HS-5 (cell line): ENCODE measurements around the gene CCDC57.
"Not testable (repeated sequence)": the region's sequence is repeated elsewhere in the genome, so short reads cannot be mapped to it uniquely, and the experiment has no call there.

Experiments used
- DNase-seq: peaks from one replicate; pipeline ENCODE4 v3.0.0-alpha.2; 2012; ENCODE audit warnings: low read depth

CCDC57 gene, protein sequence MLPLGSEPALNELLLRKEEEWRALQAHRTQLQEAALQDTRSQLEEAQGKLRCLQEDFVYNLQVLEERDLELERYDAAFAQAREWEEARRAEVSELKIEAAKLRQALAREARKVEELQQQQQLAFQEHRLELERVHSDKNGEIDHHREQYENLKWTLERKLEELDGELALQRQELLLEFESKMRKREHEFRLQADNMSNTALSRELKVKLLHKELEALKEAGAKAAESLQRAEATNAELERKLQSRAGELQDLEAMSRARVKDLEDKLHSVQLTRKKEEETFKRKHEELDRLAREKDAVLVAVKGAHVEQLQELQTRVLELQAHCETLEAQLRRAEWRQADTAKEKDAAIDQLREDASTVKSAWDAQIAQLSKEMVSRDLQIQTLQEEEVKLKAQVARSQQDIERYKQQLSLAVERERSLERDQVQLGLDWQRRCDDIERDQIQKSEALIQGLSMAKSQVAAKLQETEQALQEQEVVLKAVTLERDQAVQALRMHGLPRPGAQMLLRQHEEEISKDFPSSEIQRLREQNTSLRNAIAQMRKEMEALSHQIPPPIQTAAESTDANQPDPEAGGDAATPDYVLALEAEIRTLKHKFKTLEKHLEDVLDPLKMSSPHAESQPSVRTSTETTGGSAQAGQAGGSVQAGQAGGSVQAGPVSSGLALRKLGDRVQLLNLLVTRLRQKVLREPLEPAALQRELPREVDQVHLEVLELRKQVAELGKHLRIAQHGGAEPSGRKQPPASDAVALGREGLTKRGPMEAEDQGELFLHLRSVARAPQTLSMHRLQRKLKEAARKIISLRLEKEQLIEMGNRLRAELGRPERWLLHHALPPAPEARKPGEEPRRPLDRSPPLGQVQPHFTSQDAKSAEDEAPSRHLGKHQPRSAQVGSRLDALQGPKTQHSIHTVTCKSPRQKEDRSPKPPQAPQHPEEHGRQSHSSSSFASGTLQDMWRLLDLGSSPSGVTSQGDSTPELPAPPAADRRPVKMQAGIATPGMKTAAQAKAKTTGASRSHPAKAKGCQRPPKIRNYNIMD

DNA sequence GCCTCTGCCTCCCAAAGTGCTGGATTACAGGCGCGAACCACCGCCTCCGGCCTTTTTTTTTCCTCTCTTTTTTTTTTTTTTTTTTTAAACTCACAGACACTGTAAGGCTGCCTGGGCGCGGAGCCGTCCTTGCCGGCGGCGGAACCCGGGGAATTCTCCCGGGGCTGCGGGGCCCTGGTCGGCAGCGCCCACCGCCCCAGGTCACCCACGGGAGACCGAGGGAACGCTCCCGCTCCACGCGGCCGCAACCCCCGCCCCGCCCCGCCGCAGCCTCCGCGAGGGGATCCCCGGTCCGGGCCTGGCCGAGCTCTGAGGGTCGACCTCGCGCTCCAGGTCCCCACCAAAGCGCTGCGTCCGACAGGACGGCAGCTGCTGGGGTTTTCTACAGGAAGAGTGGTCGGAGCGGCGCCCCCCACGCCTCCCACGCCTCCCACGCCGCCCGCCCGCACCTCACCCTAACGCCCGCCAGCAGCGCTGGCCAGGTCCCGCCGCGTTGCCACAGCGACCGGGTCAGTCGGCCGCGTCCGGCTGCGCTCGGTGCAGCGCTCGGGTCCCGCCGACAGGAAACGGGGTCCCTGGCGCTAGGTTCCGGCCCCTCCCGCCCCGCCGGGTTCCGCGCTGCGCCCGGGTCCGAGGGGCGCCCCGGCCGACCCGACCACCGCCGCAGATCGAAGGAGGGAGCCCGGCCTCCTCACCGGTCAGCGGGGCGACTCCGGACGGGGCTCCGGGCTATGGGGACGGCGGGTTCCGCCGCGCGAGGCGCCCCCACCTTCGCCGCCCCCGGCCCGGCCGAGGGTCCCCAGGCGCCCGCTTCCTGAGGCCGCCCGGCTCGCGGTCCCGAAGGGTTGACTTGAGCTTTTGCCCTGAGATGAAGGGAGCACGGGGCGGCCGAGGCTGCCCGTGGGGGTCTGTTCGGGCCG, at the start of gene CCDC57:
TSS of gene CCDC57 (minus strand) at position 512 of the 920 bp plus-strand sequence. CDS start 10,898 bp downstream, outside the sequence.
- no peak for DNase-seq

DNA sequence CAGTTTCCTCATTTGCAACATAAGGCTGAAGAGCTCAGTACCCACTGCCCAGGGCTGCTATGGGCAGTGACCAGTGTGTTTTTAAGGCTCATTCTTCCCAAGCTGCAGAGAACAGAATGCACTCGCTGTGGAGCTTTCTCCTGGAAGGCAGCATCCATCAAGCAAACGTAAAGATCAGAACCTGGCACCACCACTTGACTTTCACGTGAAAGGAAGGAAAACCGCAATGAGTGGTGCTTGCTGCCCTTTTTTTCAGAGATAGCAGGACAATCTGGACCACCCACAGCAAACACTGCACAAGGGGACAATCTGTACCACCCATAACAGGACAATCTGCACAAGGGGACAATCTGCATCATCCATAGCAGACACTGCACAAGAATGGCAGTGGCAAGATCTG, 49.7 kb upstream of the CCDC57 start:
- DNase-seq: no peak

DNA sequence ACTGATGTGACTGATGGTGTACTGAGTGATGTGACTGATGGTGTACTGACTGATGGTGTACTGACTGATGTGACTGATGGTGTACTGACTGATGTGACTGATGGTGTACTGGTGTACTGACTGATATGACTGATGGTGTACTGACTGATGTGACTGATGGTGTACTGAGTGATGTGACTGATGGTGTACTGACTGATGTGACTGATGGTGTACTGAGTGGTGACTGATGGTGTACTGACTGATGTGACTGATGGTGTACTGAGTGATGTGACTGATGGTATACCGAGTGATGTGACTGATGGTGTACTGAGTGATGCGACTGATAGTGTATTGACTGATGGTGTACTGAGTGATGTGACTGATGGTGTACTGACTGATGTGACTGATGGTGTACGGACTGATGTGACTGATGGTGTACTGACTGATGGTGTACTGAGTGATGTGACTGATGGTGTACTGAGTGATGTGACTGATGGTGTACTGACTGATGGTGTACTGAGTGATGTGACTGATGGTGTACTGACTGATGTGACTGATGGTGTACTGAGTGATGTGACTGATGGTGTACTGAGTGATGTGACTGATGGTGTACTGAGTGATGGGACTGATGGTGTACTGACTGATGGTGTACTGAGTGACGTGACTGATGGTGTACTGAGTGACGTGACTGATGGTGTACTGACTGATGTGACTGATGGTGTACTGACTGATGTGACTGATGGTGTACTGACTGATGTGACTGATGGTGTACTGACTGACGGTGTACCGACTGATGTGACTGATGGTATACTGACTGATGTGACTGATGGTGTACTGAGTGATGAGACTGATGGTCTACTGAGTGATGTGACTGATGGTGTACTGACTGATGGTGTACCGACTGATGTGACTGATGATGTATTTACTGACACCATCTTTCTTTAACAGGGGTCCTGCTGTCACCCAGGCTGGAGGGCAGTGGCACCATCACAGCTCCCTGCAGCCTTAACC, 47.6 kb upstream of the CCDC57 start:
- not testable (repeated sequence) for DNase-seq

DNA sequence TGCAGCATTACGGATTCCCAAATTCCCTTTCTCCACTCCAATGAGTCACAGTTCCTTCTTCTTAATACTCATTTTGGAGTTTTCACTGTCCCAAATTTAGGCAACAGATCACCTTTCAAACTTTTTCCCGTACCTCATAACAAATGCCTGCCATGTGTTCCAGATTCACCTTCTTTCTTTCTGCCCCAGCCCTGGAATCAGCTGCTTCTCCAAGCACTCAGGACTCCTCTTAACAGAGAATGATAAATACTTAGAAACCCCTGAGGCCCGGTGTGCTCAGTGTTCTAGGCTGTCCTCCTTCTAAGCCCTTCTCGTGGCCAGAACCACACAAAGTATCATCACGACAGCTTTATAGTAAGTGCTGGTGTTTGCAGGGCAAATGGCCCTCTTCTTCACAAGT, 45.9 kb upstream of the CCDC57 start:
- DNase-seq: no peak

DNA sequence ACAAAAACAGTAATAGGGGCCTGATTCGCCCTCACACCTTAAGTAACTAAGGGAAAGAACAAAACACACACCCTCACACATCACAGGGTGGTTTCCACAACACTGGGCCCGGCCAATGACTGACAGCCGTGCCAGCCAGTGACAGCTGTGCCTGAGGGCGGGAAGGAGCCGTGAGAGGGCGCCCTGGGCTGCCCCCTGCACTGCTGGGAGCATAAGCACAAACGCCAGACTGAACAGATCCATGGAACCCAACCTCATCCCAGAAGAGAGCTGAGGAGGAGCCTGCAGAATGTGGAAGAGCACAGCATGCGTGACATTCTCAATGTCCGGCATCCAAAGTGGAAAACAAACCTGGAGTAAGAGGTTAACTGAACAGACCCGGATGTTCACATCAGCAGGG, 44.8 kb upstream of the CCDC57 start:
- DNase-seq: no peak

DNA sequence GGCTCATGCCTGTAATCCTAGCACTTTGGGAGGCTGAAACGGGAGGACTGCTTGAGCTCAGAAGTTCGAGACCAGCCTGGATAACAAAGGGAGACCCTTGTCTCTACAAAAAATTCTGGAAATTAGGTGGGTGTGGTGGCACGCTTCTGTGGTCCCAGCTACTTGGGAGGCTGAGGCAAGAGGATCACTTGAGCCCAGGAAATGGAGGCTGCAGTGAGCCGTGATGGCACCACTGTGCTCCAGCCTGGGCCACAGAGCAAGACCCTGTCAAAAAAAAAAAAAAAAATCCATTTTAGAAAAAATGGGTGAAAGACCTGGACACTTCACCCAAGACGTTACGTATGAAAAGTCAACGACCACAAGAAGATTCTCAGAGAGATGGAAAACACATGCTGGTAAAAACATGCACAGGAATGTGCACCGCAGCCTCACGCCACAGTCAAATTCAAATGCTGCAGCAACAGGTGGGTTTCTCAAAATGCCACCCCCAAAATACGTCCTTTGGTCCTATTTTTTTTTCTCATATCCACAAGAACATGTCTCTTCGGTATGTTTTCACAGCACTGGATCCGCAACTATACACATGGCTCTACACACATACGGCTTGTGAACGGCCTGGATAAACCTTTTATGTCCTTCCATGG, 43.7 kb upstream of the CCDC57 start:
- DNase-seq: no peak

DNA sequence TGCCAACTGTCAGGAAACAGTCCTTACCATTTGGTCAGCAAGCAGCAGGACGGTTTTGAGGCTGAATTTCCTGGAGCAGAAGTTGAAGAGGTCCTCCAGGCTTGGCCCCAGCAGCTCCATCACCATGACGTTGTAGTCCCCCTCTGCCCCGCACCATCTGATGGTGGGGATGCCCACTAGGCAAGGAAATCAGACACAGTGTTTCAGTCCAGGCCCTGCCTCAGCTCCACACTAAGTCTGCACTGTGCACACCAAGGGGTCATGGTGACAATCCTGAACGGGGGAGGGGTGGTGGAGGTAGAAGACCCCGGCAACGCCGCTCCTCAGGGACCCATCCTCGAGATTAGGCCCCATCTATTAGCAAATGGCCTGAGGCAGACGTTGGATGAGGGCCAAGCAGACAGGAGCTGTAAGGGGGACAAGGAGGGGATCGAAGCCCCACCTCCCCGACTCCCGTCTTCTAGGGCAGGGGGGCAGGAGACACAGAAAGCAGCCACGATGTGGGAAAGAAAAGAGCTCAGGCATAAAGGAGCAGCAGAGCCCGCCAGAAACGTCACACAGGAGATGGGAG, 42.8 kb upstream of the CCDC57 start:
- DNase-seq: no peak

DNA sequence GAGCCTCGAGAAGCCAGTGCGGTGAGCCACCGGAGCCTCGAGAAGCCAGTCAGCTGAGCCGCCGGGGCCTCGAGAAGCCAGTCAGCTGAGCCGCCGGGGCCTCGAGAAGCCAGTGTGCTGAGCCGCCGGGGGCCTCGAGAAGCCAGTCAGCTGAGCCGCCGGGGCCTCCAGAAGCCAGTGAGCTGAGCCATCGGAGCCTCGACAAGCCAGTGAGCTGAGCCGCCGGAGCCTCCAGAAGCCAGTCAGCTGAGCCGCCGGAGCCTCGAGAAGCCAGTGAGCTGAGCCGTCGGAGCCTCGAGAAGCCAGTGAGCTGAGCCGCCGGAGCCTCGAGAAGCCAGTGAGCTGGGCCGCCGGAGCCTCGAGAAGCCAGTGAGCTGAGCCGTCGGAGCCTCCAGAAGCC, 42.1 kb upstream of the CCDC57 start:
- not testable (repeated sequence) for DNase-seq

DNA sequence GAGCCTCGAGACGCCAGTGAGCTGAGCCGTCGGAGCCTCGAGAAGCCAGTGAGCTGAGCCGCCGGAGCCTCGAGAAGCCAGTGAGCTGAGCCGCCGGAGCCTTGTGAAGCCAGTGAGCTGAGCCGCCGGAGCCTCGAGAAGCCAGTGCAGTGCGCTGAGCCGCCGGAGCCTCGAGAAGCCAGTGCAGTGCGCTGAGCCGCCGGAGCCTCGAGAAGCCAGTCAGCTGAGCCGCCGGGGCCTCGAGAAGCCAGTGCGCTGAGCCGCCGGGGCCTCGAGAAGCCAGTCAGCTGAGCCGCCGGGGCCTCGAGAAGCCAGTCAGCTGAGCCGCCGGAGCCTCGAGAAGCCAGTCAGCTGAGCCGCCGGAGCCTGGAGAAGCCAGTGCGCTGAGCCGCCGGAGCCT, 41.5 kb upstream of the CCDC57 start:
- not testable (repeated sequence) for DNase-seq

DNA sequence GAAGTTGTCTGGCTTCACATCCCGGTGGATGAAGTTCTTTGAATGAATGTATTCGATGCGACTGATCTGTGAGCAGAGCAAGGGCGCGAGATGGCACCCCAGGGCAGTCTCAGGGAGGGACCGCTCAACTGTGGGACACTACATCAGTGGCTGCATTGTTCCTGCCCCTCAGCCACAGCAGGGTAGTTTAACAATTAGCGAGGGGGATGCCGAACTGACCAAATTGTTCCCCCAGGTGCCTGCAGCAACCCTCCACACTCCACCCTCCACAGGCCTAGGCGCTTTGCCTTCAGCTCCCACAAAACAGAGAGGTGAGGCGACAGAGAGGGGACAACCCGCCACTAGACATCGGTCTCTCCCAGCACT, 40.5 kb upstream of the CCDC57 start:
- no peak for DNase-seq

DNA sequence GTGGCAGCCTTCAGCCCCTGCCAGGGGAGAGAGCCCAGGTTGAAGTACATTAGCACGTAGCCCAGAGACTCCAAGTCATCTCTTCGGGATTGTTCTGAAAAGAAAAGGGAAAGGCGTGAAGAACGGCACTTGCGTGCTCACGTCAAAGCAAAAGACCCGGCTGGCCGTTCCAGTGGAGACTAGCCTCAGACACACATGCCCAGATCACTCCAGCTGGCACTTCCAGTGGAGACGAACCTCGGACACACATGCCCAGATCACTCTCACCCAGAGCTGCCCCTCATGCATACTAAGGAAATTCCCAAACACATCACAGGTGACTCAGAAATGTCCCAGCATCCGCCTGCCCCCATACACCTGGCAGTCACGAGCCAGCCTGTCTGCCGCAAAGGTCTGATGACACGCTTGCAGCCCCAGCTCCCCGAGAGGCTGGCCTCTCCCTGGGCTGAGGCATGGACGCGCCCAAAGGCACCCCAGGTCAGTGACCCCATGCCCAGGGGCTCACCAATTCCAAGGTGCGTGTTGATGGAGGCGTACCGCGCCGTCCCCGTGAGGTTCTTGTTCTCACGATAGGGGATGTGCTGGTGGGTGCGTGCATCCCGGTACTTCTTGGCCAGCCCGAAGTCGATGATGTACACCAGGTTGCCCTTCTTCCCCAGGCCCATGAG, 40.0 kb upstream of the CCDC57 start:
- no peak for DNase-seq

DNA sequence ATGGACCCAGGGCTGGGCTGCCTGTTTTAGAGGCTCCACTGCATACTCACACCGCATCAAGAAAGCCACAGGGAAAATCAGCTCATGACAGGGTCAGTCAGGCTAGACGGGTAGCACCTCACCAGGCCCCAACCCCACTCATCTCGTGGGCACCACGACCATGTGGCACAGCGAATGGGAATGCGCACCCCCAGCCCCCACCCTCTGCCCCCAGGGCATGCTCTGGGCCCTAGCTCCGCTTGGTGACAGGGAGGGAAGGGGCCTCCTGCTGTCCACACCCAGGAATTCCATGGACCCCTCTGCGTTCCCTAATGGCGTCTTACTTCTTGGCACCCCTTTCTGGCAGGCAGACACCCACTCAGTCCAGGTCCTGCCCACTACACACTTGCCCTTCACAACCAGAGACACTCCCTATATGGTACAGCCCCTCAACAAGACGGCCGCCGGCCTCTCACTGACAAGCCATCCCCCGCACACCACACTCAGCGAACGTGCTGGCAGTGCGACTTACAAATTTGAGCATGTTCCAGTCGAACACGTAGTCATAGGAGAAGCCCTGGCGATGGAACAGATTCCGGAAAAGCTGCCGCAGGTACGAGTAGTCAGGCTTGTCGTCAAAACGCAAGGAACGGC, 38.3 kb upstream of the CCDC57 start:
- DNase-seq: no peak

DNA sequence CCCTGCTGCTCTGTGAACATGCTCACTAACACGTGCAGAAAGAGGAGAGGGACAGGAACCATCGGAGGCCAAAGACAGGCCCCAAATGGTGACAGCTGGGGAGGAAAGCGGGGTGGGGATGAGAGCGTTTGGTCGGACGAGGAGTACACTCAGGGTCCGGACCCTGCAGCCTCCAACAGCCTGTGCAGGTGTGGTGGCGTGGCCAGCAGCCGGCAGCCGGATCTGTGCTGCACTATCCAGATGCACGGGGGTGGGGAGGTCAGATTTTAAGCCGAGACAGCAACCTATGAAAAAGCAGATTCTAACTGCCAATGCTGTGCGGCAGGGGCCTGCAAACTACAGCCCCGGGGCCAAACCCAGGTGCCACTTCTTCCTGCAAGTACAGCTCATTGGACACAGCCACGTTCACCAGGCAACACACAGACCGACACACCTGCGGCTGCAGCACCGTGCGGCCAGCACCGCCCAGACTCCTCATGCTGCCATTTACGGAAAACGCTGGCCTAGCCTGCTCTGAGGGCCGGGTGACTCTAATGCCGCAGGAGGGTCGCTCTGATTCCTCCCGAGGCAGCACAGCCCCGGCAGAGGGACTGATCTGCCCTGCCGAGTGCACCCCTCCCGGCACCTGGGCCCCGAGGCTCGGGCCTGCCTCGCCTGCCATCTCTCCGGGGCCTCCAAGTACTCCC, 37.4 kb upstream of the CCDC57 start:
- no peak for DNase-seq

DNA sequence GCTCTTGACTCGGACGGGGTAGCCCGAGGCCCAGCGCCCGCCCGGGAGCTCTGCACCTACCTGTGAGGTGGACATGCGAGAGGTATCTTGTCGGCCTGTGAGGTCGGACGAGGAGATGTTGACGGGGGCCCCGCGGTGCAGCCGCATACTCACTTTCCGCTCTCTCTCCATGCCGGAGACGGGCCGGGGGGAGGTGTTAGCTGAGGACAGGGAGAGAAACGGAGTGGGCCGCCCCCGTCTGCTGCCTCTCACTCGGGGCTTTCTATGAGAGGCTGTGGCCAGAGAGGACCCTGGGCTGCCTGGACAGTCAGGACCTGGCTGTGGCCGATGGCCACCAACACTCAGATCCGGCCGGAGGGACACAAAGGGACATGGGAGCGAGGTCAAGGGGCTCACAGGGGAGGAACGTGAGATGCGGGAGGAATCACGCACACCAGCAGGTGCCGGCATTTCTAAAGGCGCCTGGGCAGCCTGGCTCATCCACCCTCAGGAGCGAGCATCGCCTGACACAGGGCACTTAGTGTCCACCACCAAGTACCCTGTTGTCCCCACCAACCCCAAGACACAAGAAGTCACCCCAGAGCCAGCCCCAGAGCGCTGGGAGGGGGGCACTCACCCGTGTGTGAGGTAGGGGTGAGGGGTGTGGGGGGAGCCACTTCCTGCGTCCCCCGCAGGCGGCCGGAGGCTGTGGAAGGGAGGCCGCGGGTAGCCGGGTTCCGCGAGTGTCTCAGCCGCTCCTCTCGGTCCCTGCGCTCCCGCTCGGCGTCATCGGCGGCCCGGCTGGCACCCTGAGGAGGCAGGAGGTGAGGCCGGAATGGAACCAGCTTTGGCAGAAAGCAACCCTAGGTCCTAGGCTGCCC, 36.4 kb upstream of the CCDC57 start:
- no peak for DNase-seq

DNA sequence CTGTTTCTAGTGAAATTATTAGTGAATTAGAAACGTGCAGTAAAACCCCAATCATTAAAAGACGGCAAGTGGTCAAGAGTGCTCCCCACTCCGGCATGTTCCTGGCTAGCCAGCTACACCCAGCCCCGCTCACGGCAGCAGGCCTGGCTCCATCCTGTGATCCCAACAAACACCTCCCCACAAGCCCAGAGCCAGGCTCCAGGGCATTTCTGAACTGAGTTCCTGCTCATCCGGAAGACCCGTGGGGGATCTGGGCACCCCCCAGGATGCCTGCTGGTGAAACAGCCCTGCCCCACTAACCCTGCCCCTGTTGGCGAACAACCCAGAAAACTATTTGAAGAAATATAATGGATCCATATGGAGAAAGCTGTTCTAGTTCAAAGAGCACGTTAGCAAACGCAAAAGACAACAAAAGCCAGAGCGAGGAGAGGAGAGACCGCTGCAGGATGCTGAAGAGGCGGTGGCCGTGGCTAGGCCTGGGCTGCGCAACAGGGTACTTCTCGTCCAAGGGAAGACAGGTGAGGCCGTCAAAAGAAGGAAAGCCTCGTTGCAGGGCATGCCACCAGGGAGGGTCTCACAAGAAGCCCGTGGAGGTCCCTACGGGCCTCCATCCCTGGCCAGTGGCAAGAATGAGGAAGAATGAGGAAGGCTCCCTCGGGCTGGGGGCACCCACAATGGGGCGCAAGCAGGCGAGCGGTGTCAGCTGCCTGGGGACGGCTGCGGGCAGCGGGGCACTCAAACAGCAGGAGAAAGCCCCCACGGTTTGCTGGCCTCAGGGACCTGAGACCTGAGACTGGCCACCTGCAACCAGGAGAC, 35.4 kb upstream of the CCDC57 start:
- DNase-seq: no peak

DNA sequence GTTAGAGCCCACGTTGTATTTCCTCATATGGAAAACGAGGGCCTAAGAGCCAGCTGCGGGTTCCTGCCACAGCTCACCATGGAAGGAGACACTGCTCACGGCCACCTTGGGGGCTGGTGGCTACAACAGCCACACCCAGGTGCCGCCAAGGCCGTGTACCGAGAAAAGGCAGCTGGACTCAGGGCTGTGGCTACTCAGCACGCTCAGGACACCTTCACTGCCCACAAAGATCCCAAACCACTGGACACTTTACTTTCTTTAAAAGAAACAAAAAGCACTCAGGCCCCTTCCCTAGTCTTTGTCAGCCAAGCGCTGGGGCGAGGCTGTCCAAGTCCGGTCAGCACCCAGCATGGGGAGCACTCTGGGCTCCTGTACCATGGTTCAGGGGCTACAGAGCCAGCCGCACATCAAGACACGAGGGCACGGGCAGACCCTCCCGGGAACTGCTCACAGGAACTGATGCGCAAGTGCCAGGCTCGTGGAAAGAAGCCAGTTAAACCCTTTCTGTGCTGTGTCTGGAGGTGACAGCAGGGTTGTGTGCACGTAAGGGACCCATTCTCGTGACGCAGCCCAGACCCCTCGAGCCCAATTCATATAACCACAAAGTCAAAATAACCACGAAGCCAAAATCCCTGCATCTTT, 34.7 kb upstream of the CCDC57 start:
- no peak for DNase-seq
